Measurements from ENCODE around the gene ASNSD1.

- no peak for TF ChIP-seq CTCF (conservative IDR thresholded peaks at IDR 0.05 in 1 of 2, IDR thresholded peaks at IDR 0.05 in 1 of 2; ENCODE audit: extremely low read depth in 1 of 2, insufficient read depth in 1 of 2, low read depth in 1 of 2, low read length in 2 of 2)
- no peak for TF ChIP-seq EZH2 (IDR thresholded peaks at IDR 0.05; ENCODE audit: borderline replicate concordance, low read length)
Measured at GRCh38 chr2:189635353-189635752, 25.9 kb upstream of the ASNSD1 start.
